Neural crest cell (in vitro differentiated cells): ENCODE measurements around the gene ATP5F1E. TPM values are rescaled to one million over a fixed set of nuclear protein-coding genes. Genes with fewer than 3 reads are reported as not detected.
A peak's percentile ranks its signal among the peaks of the same experiment; 100 is the strongest.
"Not testable (repeated sequence)": the region's sequence is repeated elsewhere in the genome, so short reads cannot be mapped to it uniquely, and the experiment has no call there.

Experiments
- DNase-seq: peaks from one replicate; pipeline ENCODE4 v3.0.0; 2021; ENCODE audit warnings: low read depth, mixed read lengths, low spot score
- H3K27ac Mint-ChIP-seq: one replicate; pipeline ENCODE4 v1.8.0; 2021; ENCODE audit warnings: mild to moderate bottlenecking, mixed read lengths; ENCODE audit not compliant: unreplicated experiment
- H3K27me3 Mint-ChIP-seq: 2 replicates; pipeline ENCODE4 v1.8.0; 2021; ENCODE audit warnings: low read depth, mild to moderate bottlenecking, mixed read lengths
- H3K36me3 Mint-ChIP-seq: 2 replicates; pipeline ENCODE4 v1.8.0; 2021; ENCODE audit warnings: low read depth, mild to moderate bottlenecking, mixed read lengths
- H3K4me1 Mint-ChIP-seq: 2 replicates; pipeline ENCODE4 v1.8.0; 2021; ENCODE audit warnings: mixed read lengths
- H3K4me3 Mint-ChIP-seq: one replicate; pipeline ENCODE4 v1.8.0; 2021; ENCODE audit warnings: mild to moderate bottlenecking, mixed read lengths
- H3K9me3 Mint-ChIP-seq: 2 replicates; pipeline ENCODE4 v1.8.0; 2021; ENCODE audit warnings: mixed read lengths
- total RNA-seq: library from RNA; stranded (reverse); gene quantifications from 2 replicates; pipeline ENCODE4 v1.2.1, GENCODE V29; 2021
- TF ChIP-seq, protein P1 (sequence below): fragments of 200-600 bp; sonication (generic); conservative IDR thresholded peaks from 2 replicates; pipeline ENCODE4 v1.5.0; 2021; ENCODE audit warnings: antibody characterized with exemption, mild to moderate bottlenecking

ATP5F1E gene
- total RNA-seq, 1 donor from 2014 or later = 66.0 TPM

GRCh38 chr20:59013031-59013951 lies 18.8 kb downstream of the ATP5F1E start:
- TF ChIP-seq, protein P1, sequence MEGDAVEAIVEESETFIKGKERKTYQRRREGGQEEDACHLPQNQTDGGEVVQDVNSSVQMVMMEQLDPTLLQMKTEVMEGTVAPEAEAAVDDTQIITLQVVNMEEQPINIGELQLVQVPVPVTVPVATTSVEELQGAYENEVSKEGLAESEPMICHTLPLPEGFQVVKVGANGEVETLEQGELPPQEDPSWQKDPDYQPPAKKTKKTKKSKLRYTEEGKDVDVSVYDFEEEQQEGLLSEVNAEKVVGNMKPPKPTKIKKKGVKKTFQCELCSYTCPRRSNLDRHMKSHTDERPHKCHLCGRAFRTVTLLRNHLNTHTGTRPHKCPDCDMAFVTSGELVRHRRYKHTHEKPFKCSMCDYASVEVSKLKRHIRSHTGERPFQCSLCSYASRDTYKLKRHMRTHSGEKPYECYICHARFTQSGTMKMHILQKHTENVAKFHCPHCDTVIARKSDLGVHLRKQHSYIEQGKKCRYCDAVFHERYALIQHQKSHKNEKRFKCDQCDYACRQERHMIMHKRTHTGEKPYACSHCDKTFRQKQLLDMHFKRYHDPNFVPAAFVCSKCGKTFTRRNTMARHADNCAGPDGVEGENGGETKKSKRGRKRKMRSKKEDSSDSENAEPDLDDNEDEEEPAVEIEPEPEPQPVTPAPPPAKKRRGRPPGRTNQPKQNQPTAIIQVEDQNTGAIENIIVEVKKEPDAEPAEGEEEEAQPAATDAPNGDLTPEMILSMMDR = no peak

GRCh38 chr20:59011874-59012157 lies 20.3 kb downstream of the ATP5F1E start:
- not testable (repeated sequence) for DNase-seq, H3K27ac Mint-ChIP-seq, H3K4me3 Mint-ChIP-seq, H3K27me3 Mint-ChIP-seq, H3K9me3 Mint-ChIP-seq, H3K36me3 Mint-ChIP-seq
- H3K4me1 Mint-ChIP-seq = peaks cover 36% of the 10 kb centered on the region

More at GRCh38 chr20:59013031-59013951, 18.8 kb downstream of the ATP5F1E start:
- no peaks in the 10 kb centered on the region for H3K36me3 Mint-ChIP-seq
- no peak overlapping the region for H3K27ac Mint-ChIP-seq
- H3K9me3 Mint-ChIP-seq = no peaks in the 10 kb centered on the region
- DNase-seq = no peak
- peaks cover 39% of the 10 kb centered on the region for H3K4me1 Mint-ChIP-seq
- no peak overlapping the region for H3K4me3 Mint-ChIP-seq
- no peaks in the 10 kb centered on the region for H3K27me3 Mint-ChIP-seq

DNA sequence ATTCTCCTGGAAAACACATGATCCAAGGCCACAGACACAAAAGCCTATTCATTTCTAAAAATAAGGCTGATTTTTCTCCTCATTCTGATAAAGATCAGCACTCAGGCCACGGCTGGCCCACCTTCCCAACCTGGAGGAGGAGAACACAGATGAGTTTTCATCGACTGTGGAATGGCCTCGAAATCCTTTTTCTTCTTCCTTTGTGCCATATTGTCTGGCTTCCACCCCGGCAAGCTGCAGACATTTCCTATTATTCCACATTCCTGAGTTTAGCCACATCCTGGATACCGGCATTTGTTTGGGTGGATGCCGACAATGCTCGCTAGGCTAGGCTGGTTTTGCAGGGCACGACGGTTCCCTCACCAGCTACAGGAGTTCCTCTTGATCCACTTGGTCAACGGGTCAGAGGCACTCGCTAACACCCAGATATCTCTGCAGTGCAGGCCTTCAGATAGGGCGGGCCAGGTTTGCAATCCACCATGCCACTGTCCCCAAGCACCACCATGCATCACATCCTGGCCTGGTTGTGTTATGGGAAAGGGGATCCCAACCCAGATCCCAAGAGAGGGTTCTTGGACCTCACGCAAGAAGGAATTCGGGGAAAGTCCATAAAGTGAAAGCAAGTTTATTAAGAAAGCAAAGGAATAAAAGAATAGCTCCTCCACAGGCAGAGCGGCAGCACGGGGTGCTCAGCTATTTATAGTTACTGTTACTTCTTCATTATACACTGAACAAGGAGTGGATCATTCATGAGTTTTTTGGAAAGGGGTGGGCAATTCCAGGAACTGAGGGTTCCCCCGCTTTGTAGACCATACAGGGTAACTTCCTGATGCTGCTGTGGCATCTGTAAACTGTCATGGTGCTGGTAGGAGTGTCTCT lies 20.9 kb downstream of the ATP5F1E start:
- Mint-ChIP-seq H3K36me3 (no peaks in the 10 kb centered on the region), H3K4me1 (peaks cover 32% of the 10 kb centered on the region), H3K9me3 (no peaks in the 10 kb centered on the region), H3K4me3 (peak overlapping the region; percentile 38), H3K27me3 (no peaks in the 10 kb centered on the region), H3K27ac (peak overlapping the region; percentile 81)
- TF ChIP-seq, protein P1 = no peak
- DNase-seq = no peak

DNA sequence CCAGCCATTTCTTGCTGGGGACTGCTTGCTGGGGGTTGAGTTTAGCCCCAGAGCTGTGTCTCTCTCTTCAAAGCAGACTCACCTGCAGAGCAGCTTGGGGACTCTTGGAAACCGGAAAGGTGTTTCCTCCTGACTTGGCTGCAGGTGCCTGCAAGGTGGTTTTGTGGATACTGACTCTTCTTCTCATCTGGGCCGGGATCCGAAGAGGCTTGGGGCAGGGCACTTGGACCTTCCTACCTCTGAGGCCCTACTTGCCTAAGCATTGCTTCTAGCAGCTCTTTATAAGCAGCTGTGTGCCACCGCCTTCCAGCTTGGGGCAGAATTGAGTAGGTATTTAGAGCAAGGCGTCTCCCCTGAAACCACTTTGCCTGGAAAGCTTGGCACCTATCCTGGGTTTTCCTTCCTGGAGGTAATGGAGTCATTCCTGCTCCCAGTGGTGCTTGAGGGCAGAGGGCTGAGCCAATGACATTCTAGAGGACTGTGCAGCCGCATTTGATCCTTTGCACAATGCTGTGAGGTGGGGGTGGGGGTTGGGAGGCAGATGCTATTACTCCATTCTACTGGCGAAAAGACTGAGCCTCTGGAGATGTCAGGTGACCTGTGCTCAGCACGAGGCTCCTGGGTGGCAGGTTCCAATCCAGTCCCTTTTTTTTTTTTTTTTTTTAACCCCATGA lies 21.7 kb downstream of the ATP5F1E start:
- H3K36me3 Mint-ChIP-seq = no peaks in the 10 kb centered on the region
- H3K27me3 Mint-ChIP-seq = no peaks in the 10 kb centered on the region
- H3K9me3 Mint-ChIP-seq = no peaks in the 10 kb centered on the region
- TF ChIP-seq, protein P1 = no peak
- H3K4me3 Mint-ChIP-seq = peak overlapping the region; percentile 38
- H3K27ac Mint-ChIP-seq = peak overlapping the region; percentile 81
- H3K4me1 Mint-ChIP-seq = peaks cover 30% of the 10 kb centered on the region
- no peak for DNase-seq

DNA sequence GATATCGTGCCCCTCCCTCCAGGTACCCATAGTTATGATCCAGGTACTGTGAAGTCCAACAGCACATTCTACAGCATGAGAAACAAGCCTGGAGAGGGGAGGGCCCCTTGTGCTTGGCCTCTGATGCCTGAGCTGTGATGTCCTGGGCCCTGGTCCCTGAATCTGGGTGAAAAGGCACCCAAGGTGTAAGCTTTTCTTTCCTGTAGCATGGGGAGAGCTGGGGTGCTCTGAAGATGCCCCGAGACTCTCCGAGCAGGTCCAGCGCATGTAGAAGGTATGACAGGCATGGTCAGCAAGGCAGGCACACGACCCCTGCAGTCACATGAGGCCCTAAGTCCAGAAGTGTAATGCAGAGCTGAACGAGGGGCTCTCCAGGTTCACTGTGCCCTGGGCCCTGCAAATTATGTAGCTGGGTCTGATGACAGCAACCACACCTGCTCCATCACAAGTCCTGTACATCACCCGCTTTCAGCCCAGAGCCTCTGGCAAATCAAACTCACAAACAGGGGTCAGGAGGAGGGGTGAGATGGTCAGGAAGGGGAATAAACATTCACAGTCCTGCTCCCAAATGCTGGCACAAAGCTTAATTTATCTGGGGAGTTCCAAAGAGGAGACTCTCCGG lies 23.3 kb downstream of the ATP5F1E start:
- Mint-ChIP-seq H3K27me3 (no peaks in the 10 kb centered on the region), H3K4me3 (peak overlapping the region; percentile 5), H3K27ac (no peak overlapping the region)

More for the DNA sequence above, 23.3 kb downstream of the ATP5F1E start:
- Mint-ChIP-seq H3K9me3 (no peaks in the 10 kb centered on the region), H3K4me1 (peaks cover 33% of the 10 kb centered on the region), H3K36me3 (no peaks in the 10 kb centered on the region)
- no peak for DNase-seq
- TF ChIP-seq, protein P1 = no peak
